GM12878 (cell line): ENCODE measurements around the gene SUSD1.

Experiments
- BHLHE40 ChIP-seq, 2 experiments: fragments of 450-650 bp in 1 of 2; IDR thresholded peaks; 2 replicates each; pipeline ENCODE4 v1.6.1; 2011 to 2017; ENCODE audit warnings: low read depth in 2 of 2, borderline replicate concordance in 1 of 2, improper control_type of control experiment in 1 of 2, low read length in 1 of 2, mild to moderate bottlenecking in 1 of 2
- EP300 ChIP-seq, 2 experiments: fragments of 150-350 bp in 1 of 2; IDR thresholded peaks; 2 replicates each; pipeline ENCODE4 v1.6.1; 2011 to 2012; ENCODE audit warnings: low read depth in 2 of 2, low read length in 2 of 2, borderline replicate concordance in 1 of 2, improper control_type of control experiment in 1 of 2, inconsistent platforms in 1 of 2; ENCODE audit not compliant: control insufficient read depth in 1 of 2
- ETV6 ChIP-seq, 2 experiments: fragments of 450-650 bp in 1 of 2; IDR thresholded peaks in 1 of 2; conservative IDR thresholded peaks in 1 of 2; 2 replicates each; pipeline ENCODE4 v1.6.1; 2014; ENCODE audit warnings: antibody characterized with exemption in 1 of 2, borderline replicate concordance in 1 of 2, low read depth in 1 of 2, mild to moderate bottlenecking in 1 of 2, moderate library complexity in 1 of 2
- EZH2 ChIP-seq: IDR thresholded peaks from 2 replicates; pipeline ENCODE4 v1.6.1; 2012; ENCODE audit warnings: low read depth, mild to moderate bottlenecking, control low read depth, inconsistent platforms, low read length, borderline replicate concordance; ENCODE audit not compliant: control insufficient read depth
- JUNB ChIP-seq: IDR thresholded peaks from 2 replicates; pipeline ENCODE4 v1.6.1; 2016; ENCODE audit warnings: antibody characterized with exemption, mild to moderate bottlenecking
- NFYA ChIP-seq: IDR thresholded peaks from 2 replicates; pipeline ENCODE4 v1.6.1; 2011; ENCODE audit warnings: low read depth, mild to moderate bottlenecking, low read length, improper control_type of control experiment, borderline replicate concordance
- POLR2A ChIP-seq: IDR thresholded peaks from 2 replicates; pipeline ENCODE4 v1.6.1; 2011; ENCODE audit warnings: low read depth, mild to moderate bottlenecking, low read length
- RCOR1 ChIP-seq: conservative IDR thresholded peaks from 2 replicates; pipeline ENCODE4 v1.6.1; 2012; ENCODE audit warnings: low read depth, low read length, improper control_type of control experiment
- TF ChIP-seq, protein P1 (sequence below), 3 experiments: IDR thresholded peaks in 2 of 3; conservative IDR thresholded peaks in 1 of 3; 2 replicates each; pipeline ENCODE4 v1.5.1; 2011; ENCODE audit warnings: low read depth in 3 of 3, low read length in 3 of 3, mild to moderate bottlenecking in 3 of 3, control low read depth in 2 of 3, moderate library complexity in 2 of 3, inconsistent platforms in 1 of 3, mixed read lengths in 1 of 3; ENCODE audit not compliant: control insufficient read depth in 2 of 3, insufficient read depth in 1 of 3; ENCODE audit errors: extremely low read depth in 1 of 3
- TF ChIP-seq, protein P2 (sequence below): IDR thresholded peaks from 2 replicates; pipeline ENCODE4 v1.6.1; 2012; ENCODE audit warnings: low read depth, low read length, improper control_type of control experiment
- TF ChIP-seq, protein P3 (sequence below): IDR thresholded peaks from 2 replicates; pipeline ENCODE4 v1.6.1; 2011; ENCODE audit warnings: low read depth, low read length, improper control_type of control experiment, borderline replicate concordance
- TF ChIP-seq, protein P4 (sequence below): fragments of 450-650 bp; IDR thresholded peaks from 2 replicates; pipeline ENCODE4 v1.6.1; 2017; ENCODE audit warnings: mild to moderate bottlenecking

DNA sequence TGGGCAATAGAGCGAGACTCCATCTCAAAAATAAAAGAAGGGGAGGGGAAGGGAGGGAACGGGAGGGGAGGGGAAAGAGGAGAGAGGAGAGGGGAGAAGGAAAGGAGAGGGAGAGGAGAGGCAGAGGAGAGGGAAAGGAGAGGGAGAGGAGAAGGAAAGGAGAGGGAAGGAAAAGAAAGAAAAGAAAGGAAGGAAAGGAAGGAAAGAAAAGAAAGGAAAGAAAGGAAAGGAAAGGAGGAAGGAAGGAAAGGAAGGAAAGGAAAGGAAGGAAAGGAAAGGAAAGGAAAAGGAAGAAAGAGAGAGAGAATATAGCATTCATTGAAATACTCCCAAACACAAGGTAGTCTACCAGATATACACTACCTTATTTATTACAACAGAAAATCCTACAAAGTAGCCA is 44.8 kb downstream of the SUSD1 start:
- no peak for TF ChIP-seq NFYA
- TF ChIP-seq, protein P1, sequence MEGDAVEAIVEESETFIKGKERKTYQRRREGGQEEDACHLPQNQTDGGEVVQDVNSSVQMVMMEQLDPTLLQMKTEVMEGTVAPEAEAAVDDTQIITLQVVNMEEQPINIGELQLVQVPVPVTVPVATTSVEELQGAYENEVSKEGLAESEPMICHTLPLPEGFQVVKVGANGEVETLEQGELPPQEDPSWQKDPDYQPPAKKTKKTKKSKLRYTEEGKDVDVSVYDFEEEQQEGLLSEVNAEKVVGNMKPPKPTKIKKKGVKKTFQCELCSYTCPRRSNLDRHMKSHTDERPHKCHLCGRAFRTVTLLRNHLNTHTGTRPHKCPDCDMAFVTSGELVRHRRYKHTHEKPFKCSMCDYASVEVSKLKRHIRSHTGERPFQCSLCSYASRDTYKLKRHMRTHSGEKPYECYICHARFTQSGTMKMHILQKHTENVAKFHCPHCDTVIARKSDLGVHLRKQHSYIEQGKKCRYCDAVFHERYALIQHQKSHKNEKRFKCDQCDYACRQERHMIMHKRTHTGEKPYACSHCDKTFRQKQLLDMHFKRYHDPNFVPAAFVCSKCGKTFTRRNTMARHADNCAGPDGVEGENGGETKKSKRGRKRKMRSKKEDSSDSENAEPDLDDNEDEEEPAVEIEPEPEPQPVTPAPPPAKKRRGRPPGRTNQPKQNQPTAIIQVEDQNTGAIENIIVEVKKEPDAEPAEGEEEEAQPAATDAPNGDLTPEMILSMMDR (IDR thresholded peaks at IDR 0.05 in 2 of 3, conservative IDR thresholded peaks at IDR 0.05 in 1 of 3; ENCODE audit: control insufficient read depth in 2 of 3, extremely low read depth in 1 of 3, insufficient read depth in 1 of 3, low read depth in 3 of 3, low read length in 3 of 3) = no peak
- TF ChIP-seq ETV6 (conservative IDR thresholded peaks at IDR 0.05 in 1 of 2, IDR thresholded peaks at IDR 0.05 in 1 of 2; ENCODE audit: borderline replicate concordance in 1 of 2, low read depth in 1 of 2) = no peak
- TF ChIP-seq, protein P2, sequence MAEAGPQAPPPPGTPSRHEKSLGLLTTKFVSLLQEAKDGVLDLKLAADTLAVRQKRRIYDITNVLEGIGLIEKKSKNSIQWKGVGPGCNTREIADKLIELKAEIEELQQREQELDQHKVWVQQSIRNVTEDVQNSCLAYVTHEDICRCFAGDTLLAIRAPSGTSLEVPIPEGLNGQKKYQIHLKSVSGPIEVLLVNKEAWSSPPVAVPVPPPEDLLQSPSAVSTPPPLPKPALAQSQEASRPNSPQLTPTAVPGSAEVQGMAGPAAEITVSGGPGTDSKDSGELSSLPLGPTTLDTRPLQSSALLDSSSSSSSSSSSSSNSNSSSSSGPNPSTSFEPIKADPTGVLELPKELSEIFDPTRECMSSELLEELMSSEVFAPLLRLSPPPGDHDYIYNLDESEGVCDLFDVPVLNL = no peak
- no peak for TF ChIP-seq BHLHE40 (IDR thresholded peaks at IDR 0.05; ENCODE audit: borderline replicate concordance in 1 of 2, low read depth in 2 of 2, low read length in 1 of 2)
- no peak for TF ChIP-seq EP300 (IDR thresholded peaks at IDR 0.05; ENCODE audit: borderline replicate concordance in 1 of 2, control insufficient read depth in 1 of 2, low read depth in 2 of 2, low read length in 2 of 2)
- TF ChIP-seq, protein P3, sequence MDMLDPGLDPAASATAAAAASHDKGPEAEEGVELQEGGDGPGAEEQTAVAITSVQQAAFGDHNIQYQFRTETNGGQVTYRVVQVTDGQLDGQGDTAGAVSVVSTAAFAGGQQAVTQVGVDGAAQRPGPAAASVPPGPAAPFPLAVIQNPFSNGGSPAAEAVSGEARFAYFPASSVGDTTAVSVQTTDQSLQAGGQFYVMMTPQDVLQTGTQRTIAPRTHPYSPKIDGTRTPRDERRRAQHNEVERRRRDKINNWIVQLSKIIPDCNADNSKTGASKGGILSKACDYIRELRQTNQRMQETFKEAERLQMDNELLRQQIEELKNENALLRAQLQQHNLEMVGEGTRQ = no peak
- TF ChIP-seq RCOR1 = no peak
- no peak for TF ChIP-seq EZH2
- TF ChIP-seq POLR2A = no peak
- no peak for TF ChIP-seq JUNB
- TF ChIP-seq, protein P4, sequence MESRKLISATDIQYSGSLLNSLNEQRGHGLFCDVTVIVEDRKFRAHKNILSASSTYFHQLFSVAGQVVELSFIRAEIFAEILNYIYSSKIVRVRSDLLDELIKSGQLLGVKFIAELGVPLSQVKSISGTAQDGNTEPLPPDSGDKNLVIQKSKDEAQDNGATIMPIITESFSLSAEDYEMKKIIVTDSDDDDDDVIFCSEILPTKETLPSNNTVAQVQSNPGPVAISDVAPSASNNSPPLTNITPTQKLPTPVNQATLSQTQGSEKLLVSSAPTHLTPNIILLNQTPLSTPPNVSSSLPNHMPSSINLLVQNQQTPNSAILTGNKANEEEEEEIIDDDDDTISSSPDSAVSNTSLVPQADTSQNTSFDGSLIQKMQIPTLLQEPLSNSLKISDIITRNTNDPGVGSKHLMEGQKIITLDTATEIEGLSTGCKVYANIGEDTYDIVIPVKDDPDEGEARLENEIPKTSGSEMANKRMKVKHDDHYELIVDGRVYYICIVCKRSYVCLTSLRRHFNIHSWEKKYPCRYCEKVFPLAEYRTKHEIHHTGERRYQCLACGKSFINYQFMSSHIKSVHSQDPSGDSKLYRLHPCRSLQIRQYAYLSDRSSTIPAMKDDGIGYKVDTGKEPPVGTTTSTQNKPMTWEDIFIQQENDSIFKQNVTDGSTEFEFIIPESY = no peak
